GM23338 (cell line): ENCODE results near the gene PRELID1. TPM values are rescaled to one million over a fixed set of nuclear protein-coding genes. Genes with fewer than 3 reads are reported as not detected.
A peak's percentile ranks its signal among the peaks of the same experiment; 100 is the strongest.

Experiments
- ATAC-seq: fragments of 200-7000 bp; cut with Tn5 transposase; 3 replicates; pipeline ENCODE4 v1.9.1; 2020
- DNase-seq: peaks from one replicate; pipeline ENCODE4 v3.0.0-alpha.2; 2015; ENCODE audit warnings: low spot score
- H2AFZ ChIP-seq: fragments of 200-600 bp; sonication (generic); 2 replicates; pipeline ENCODE4 v1.8.0; 2016; ENCODE audit warnings: antibody characterized with exemption, mild to moderate bottlenecking, moderate library complexity
- H3F3A ChIP-seq: fragments of 200-600 bp; sonication (generic); replicated peaks from 2 replicates; pipeline ENCODE4 v1.8.0; 2017; ENCODE audit warnings: antibody characterized with exemption, mixed run types, low read depth
- H3K27ac ChIP-seq: fragments of 200-600 bp; sonication (generic); 2 replicates; pipeline ENCODE4 v1.6.1; 2016; ENCODE audit warnings: low read depth
- H3K27me3 ChIP-seq: fragments of 200-600 bp; sonication (generic); 2 replicates; pipeline ENCODE4 v1.8.0; 2016; ENCODE audit warnings: mild to moderate bottlenecking, mixed run types, moderate library complexity; ENCODE audit not compliant: insufficient read depth
- H3K36me3 ChIP-seq: fragments of 200-600 bp; sonication (generic); 2 replicates; pipeline ENCODE4 v1.8.0; 2016; ENCODE audit warnings: mild to moderate bottlenecking; ENCODE audit not compliant: insufficient read depth
- H3K4me1 ChIP-seq: fragments of 200-600 bp; sonication (generic); 2 replicates; pipeline ENCODE4 v1.8.0; 2016; ENCODE audit warnings: mild to moderate bottlenecking, moderate library complexity; ENCODE audit not compliant: insufficient read depth
- H3K4me2 ChIP-seq: fragments of 200-600 bp; sonication (generic); 2 replicates; pipeline ENCODE4 v1.7.1; 2017; ENCODE audit warnings: mixed run types
- H3K4me3 ChIP-seq: fragments of 200-600 bp; sonication (generic); 2 replicates; pipeline ENCODE4 v1.6.1; 2016; ENCODE audit warnings: mixed run types
- H3K79me2 ChIP-seq: fragments of 200-600 bp; sonication (generic); replicated peaks from 2 replicates; pipeline ENCODE4 v1.8.0; 2017; ENCODE audit warnings: mild to moderate bottlenecking; ENCODE audit not compliant: insufficient read depth
- H3K9me2 ChIP-seq: fragments of 200-600 bp; sonication (generic); 2 replicates; pipeline ENCODE4 v1.8.0; 2017; ENCODE audit not compliant: insufficient read depth
- H4K20me1 ChIP-seq: fragments of 200-600 bp; sonication (generic); replicated peaks from 2 replicates; pipeline ENCODE4 v1.8.0; 2017; ENCODE audit warnings: mild to moderate bottlenecking; ENCODE audit not compliant: insufficient read depth
- H3K27ac Mint-ChIP-seq: 2 replicates; pipeline ENCODE4 v1.8.0; 2020; ENCODE audit warnings: inconsistent platforms, mild to moderate bottlenecking, moderate library complexity, mixed read lengths
- H3K27me3 Mint-ChIP-seq: 3 replicates; pipeline ENCODE4 v1.8.0; 2022; ENCODE audit warnings: low read depth, mild to moderate bottlenecking, moderate library complexity, mixed read lengths, inconsistent platforms; ENCODE audit not compliant: insufficient read depth, poor library complexity
- H3K36me3 Mint-ChIP-seq: 3 replicates; pipeline ENCODE4 v1.8.0; 2021; ENCODE audit warnings: low read depth, mild to moderate bottlenecking, inconsistent platforms, moderate library complexity, mixed read lengths
- H3K4me1 Mint-ChIP-seq: 3 replicates; pipeline ENCODE4 v1.8.0; 2020; ENCODE audit warnings: mild to moderate bottlenecking, inconsistent platforms, mixed read lengths
- H3K4me3 Mint-ChIP-seq: 3 replicates; pipeline ENCODE4 v1.8.0; 2021; ENCODE audit warnings: moderate library complexity, mild to moderate bottlenecking, inconsistent platforms, mixed read lengths
- H3K9me3 Mint-ChIP-seq: 3 replicates; pipeline ENCODE4 v1.8.0; 2020; ENCODE audit warnings: moderate library complexity, mild to moderate bottlenecking, inconsistent platforms, mixed read lengths
- EZH2 ChIP-seq: fragments of 200-600 bp; sonication (generic); IDR thresholded peaks from one replicate; pipeline ENCODE4 v1.8.0; 2017; ENCODE audit warnings: antibody characterized with exemption, mild to moderate bottlenecking, low read depth; ENCODE audit not compliant: unreplicated experiment
- EZH2phosphoT487 ChIP-seq: fragments of 200-600 bp; sonication (generic); IDR thresholded peaks from one replicate; pipeline ENCODE4 v1.8.1; 2018; ENCODE audit warnings: antibody characterized with exemption; ENCODE audit not compliant: unreplicated experiment
- JUNB ChIP-seq: IDR thresholded peaks from one replicate; pipeline ENCODE4 v1.6.1; 2016; ENCODE audit warnings: antibody characterized with exemption; ENCODE audit not compliant: unreplicated experiment
- NANOG ChIP-seq: IDR thresholded peaks from 2 replicates; pipeline ENCODE4 v1.6.1; 2016; ENCODE audit warnings: antibody characterized with exemption, borderline replicate concordance
- POLR2AphosphoS5 ChIP-seq: IDR thresholded peaks from 2 replicates; pipeline ENCODE4 v1.6.1; 2016; ENCODE audit warnings: antibody characterized with exemption, low read depth
- STAT1 ChIP-seq: IDR thresholded peaks from one replicate; pipeline ENCODE4 v1.6.1; 2016; ENCODE audit warnings: antibody characterized with exemption; ENCODE audit not compliant: unreplicated experiment
- ZNF331 ChIP-seq: fragments of 250-450 bp; sonication (Bioruptor Pico); IDR thresholded peaks from 2 replicates; pipeline ENCODE4 v1.5.0; 2020; ENCODE audit warnings: low read depth, mild to moderate bottlenecking, moderate library complexity
- polyA plus RNA-seq: library from polyadenylated mRNA; unstranded; fragments of >200 nt; fragmentation: Nextera tagmentation; extraction: Ambion mirVana; gene quantifications from 2 replicates; pipeline ENCODE4 v1.2.1, GENCODE V29; 2016
- total RNA-seq: library from RNA; depleted of rRNA; stranded (reverse); fragments of >200 nt; shearing (Covaris generic); gene quantifications from 2 replicates; pipeline ENCODE4 v1.2.3, GENCODE V29; 2014
- TF ChIP-seq, protein P1 (sequence below), 2 experiments: fragments of 200-600 bp in 1 of 2; sonication (generic) in 1 of 2; conservative IDR thresholded peaks; 2 replicates each; pipeline versions ENCODE4 v1.5.1 to v1.6.1; 2016 to 2017; ENCODE audit warnings: antibody characterized with exemption in 2 of 2, low read depth in 2 of 2, mild to moderate bottlenecking in 2 of 2, moderate library complexity in 1 of 2
- TF ChIP-seq, protein P2 (sequence below): IDR thresholded peaks from one replicate; pipeline ENCODE4 v1.6.1; 2018; ENCODE audit warnings: antibody characterized with exemption; ENCODE audit not compliant: unreplicated experiment
- TF ChIP-seq, protein P3 (sequence below): IDR thresholded peaks from 2 replicates; pipeline ENCODE4 v1.6.1; 2016; ENCODE audit warnings: antibody characterized with exemption

The PRELID1 gene
- total and polyA plus RNA-seq, 2 experiments from 2014 or later, result 328 to 349 TPM

DNA sequence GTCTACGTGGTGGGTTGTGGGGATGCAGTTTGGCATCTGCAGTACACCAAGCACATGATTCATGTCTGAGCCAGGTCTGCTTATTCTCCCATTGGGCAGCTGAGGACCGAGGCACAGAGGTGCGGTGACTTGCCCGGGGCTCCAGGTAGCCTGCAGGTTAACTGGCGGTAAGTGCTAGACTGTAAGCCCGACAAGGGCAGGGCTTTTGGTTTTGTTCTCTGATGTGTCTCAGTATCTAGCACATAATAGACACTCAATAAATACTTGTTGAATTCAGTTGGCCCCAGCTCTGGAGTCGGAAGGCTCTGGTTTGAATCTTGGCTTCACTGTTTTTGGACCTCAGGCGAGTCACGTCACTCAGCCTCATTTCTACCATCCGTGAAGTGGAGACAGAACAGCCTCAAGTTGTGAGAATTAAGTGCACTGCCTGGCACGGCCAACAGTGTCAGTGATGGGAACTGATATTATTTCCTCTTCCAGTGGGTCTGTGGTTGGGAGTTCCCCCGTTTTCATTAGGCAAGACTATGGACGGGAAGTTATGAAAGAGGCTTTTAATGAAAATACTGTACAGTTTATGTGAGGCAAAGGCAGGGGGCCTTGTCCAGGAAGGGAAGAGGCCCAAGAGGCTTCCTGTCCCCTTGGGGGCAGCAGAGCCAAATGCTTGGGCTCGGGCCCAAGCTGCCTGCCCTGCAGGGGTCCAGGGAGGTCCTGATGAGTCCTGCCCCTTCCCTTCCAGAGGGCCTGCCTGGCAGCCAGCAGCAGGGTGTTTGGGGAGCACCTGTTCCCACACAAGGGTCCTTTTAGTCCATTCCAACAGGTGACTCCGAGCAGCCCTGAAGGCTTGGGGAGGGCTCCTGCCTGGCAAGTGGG, 3.3 kb downstream of the PRELID1 start:
- peaks cover 17% of the 10 kb centered on the region for H3K36me3 ChIP-seq
- ATAC-seq, result no peak
- H3K4me1 ChIP-seq, result peaks cover 14% of the 10 kb centered on the region
- H4K20me1 ChIP-seq, result peaks cover 22% of the 10 kb centered on the region
- H3K27ac Mint-ChIP-seq, result no peak overlapping the region
- TF ChIP-seq, protein P1, sequence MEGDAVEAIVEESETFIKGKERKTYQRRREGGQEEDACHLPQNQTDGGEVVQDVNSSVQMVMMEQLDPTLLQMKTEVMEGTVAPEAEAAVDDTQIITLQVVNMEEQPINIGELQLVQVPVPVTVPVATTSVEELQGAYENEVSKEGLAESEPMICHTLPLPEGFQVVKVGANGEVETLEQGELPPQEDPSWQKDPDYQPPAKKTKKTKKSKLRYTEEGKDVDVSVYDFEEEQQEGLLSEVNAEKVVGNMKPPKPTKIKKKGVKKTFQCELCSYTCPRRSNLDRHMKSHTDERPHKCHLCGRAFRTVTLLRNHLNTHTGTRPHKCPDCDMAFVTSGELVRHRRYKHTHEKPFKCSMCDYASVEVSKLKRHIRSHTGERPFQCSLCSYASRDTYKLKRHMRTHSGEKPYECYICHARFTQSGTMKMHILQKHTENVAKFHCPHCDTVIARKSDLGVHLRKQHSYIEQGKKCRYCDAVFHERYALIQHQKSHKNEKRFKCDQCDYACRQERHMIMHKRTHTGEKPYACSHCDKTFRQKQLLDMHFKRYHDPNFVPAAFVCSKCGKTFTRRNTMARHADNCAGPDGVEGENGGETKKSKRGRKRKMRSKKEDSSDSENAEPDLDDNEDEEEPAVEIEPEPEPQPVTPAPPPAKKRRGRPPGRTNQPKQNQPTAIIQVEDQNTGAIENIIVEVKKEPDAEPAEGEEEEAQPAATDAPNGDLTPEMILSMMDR (conservative IDR thresholded peaks at IDR 0.05; ENCODE audit: low read depth in 2 of 2), result peak; percentile 30 to 53
- no peak for TF ChIP-seq STAT1
- H3K9me2 ChIP-seq, result no peaks in the 10 kb centered on the region
- H3K4me2 ChIP-seq, result no peak overlapping the region
- no peak overlapping the region for H3K4me3 ChIP-seq
- peaks cover 37% of the 10 kb centered on the region for H3K36me3 Mint-ChIP-seq
- peak; percentile 67 for DNase-seq
- H3K27me3 Mint-ChIP-seq, result peaks cover 22% of the 10 kb centered on the region
- H3K4me1 Mint-ChIP-seq, result peaks cover 40% of the 10 kb centered on the region
- no peak overlapping the region for H2AFZ ChIP-seq
- H3F3A ChIP-seq, result peaks cover 23% of the 10 kb centered on the region; the same call in 1 of the 2 replicates
- H3K27me3 ChIP-seq, result no peaks in the 10 kb centered on the region
- no peak overlapping the region for H3K4me3 Mint-ChIP-seq
- peaks cover 21% of the 10 kb centered on the region for H3K79me2 ChIP-seq
- no peak overlapping the region for H3K27ac ChIP-seq
- no peaks in the 10 kb centered on the region; the same call in 2 of the 3 replicates for H3K9me3 Mint-ChIP-seq

DNA sequence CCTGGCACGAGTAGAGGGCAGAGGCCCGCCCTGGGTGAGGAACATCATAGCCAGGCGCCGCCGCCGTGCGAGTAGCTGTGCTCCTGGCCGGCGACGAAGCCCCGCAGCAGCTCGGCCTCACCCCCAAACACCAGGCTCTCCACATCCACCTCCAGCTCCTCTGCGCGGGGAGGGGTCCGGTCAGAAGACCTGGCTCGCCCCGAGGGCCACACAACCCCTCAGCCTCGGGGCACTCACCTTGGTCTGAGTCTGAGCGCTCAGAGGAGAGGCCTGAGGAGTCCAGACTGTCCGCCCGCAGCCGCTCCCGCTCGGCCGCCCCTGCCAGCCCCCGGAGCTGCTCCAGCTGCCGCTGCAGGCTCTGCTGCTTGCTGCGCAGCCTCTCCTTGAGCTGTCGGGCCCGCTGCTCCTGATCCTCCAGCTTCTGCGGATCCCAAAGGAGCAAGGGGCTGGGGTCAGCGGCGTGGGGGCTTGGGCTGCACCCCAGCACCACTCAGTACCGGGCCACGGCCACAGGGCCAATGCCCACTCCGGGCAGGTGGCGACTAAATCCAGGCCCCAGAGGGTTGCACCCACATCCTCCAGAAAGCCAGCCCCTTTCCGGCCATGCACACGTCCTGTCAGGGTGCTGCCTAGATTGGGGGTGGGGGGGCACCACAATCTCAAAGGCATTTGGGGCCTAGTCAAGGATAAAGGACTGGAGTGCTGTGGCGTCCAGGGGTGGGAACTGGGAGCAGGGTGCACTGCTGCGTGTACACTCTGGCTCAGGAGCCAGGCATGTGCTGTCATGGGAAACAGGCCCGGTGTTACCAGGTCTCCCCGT, 4.2 kb downstream of the PRELID1 start:
- Mint-ChIP-seq H3K27me3 (peaks cover 18% of the 10 kb centered on the region), H3K4me3 (no peak overlapping the region), H3K36me3 (peaks cover 33% of the 10 kb centered on the region), H3K27ac (no peak overlapping the region), H3K9me3 (no peaks in the 10 kb centered on the region; the same call in 2 of the 3 replicates), H3K4me1 (peaks cover 35% of the 10 kb centered on the region)
- H2AFZ ChIP-seq, result no peak overlapping the region
- TF ChIP-seq JUNB (no peak), ZNF331 (no peak)
- no peak overlapping the region for H3K4me3 ChIP-seq
- peaks cover 22% of the 10 kb centered on the region for H4K20me1 ChIP-seq
- peaks cover 17% of the 10 kb centered on the region for H3K36me3 ChIP-seq
- DNase-seq (no peak), ATAC-seq (no peak)
- H3K9me2 ChIP-seq, result no peaks in the 10 kb centered on the region
- H3K4me2 ChIP-seq, result no peak overlapping the region
- H3K4me1 ChIP-seq, result peaks cover 17% of the 10 kb centered on the region
- H3K79me2 ChIP-seq, result peaks cover 21% of the 10 kb centered on the region
- no peaks in the 10 kb centered on the region for H3K27me3 ChIP-seq
- peaks cover 21% of the 10 kb centered on the region; the same call in 1 of the 2 replicates for H3F3A ChIP-seq
- H3K27ac ChIP-seq, result no peak overlapping the region

DNA sequence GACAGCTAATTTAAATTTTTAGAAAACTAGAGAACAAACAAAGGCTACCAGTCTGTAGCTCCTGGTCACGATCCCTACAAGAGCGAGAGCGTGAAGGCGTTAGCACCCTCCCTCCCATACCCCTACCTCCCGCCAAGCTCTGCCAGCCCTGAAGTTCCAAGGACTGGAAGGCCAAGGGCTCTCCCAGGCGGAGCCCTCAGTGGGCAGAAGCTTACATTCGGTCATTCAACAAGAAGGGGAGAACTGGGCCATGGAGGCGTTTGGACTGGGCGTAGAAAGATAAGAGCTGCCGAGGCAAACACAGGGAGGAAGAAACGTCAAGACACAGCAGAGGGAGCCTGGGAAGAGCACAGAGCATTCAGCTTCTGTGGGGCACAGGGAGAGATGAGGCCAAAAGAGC, 5.1 kb downstream of the PRELID1 start:
- Histone ChIP-seq H3K27ac (no peak overlapping the region), H3K4me1 (peaks cover 19% of the 10 kb centered on the region), H4K20me1 (peaks cover 22% of the 10 kb centered on the region), H3K4me3 (no peak overlapping the region), H3K36me3 (peaks cover 17% of the 10 kb centered on the region), H2AFZ (no peak overlapping the region), H3F3A (peaks cover 25% of the 10 kb centered on the region), H3K4me2 (no peak overlapping the region), H3K9me2 (no peaks in the 10 kb centered on the region), H3K79me2 (peaks cover 21% of the 10 kb centered on the region), H3K27me3 (no peaks in the 10 kb centered on the region)
- peaks cover 38% of the 10 kb centered on the region for H3K4me1 Mint-ChIP-seq
- H3K36me3 Mint-ChIP-seq, result peaks cover 33% of the 10 kb centered on the region
- no peaks in the 10 kb centered on the region; the same call in 2 of the 3 replicates for H3K9me3 Mint-ChIP-seq
- no peak overlapping the region for H3K27ac Mint-ChIP-seq
- H3K27me3 Mint-ChIP-seq, result peaks cover 19% of the 10 kb centered on the region
- no peak for DNase-seq
- ATAC-seq, result no peak
- H3K4me3 Mint-ChIP-seq, result no peak overlapping the region; the same call in 2 of the 3 replicates
- TF ChIP-seq STAT1, result no peak
- no peak for TF ChIP-seq JUNB
- no peak for TF ChIP-seq POLR2AphosphoS5
- TF ChIP-seq, protein P2, sequence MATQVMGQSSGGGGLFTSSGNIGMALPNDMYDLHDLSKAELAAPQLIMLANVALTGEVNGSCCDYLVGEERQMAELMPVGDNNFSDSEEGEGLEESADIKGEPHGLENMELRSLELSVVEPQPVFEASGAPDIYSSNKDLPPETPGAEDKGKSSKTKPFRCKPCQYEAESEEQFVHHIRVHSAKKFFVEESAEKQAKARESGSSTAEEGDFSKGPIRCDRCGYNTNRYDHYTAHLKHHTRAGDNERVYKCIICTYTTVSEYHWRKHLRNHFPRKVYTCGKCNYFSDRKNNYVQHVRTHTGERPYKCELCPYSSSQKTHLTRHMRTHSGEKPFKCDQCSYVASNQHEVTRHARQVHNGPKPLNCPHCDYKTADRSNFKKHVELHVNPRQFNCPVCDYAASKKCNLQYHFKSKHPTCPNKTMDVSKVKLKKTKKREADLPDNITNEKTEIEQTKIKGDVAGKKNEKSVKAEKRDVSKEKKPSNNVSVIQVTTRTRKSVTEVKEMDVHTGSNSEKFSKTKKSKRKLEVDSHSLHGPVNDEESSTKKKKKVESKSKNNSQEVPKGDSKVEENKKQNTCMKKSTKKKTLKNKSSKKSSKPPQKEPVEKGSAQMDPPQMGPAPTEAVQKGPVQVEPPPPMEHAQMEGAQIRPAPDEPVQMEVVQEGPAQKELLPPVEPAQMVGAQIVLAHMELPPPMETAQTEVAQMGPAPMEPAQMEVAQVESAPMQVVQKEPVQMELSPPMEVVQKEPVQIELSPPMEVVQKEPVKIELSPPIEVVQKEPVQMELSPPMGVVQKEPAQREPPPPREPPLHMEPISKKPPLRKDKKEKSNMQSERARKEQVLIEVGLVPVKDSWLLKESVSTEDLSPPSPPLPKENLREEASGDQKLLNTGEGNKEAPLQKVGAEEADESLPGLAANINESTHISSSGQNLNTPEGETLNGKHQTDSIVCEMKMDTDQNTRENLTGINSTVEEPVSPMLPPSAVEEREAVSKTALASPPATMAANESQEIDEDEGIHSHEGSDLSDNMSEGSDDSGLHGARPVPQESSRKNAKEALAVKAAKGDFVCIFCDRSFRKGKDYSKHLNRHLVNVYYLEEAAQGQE, result no peak
- TF ChIP-seq EZH2, result no peak
- no peak for TF ChIP-seq NANOG
- no peak for TF ChIP-seq EZH2phosphoT487
- TF ChIP-seq, protein P3, sequence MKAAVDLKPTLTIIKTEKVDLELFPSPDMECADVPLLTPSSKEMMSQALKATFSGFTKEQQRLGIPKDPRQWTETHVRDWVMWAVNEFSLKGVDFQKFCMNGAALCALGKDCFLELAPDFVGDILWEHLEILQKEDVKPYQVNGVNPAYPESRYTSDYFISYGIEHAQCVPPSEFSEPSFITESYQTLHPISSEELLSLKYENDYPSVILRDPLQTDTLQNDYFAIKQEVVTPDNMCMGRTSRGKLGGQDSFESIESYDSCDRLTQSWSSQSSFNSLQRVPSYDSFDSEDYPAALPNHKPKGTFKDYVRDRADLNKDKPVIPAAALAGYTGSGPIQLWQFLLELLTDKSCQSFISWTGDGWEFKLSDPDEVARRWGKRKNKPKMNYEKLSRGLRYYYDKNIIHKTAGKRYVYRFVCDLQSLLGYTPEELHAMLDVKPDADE, result no peak
